ENCODE measurements around the gene UFD1.

- no peak for TF ChIP-seq CTCF (IDR thresholded peaks at IDR 0.05; ENCODE audit: low read depth, low read length)
- no peak for TF ChIP-seq EZH2phosphoT487 (IDR thresholded peaks at IDR 0.05; ENCODE audit: low read depth)
Observed at GRCh38 chr22:19472233-19472632, 6.8 kb downstream of the UFD1 start.
